ENCODE data around the gene MLF2. TPM values are rescaled to one million over a fixed set of nuclear protein-coding genes. Genes with fewer than 3 reads are reported as not detected.

The MLF2 gene
- total RNA-seq, 1 donor from 2014 or later, result 102 TPM

GRCh38 chr12:6782119-6782518 is 29.2 kb upstream of the MLF2 start:
- intact Hi-C loops (cut with micrococcal nuclease), result no loop called here
- ChIA-PET POLR2A (interaction anchor here (0.5 kb wide), 1 partner anchor 93 kb away, joined by 7 read pairs; the partner anchor contains the start of gene ZNF384), CTCF (interaction anchor here (0.9 kb wide), 1 partner anchor 11 kb away, joined by 4 read pairs; no protein-coding TSS in a partner anchor)
- Mint-ChIP-seq H3K27me3 (peaks cover 14% of the 10 kb centered on the region), H3K27ac (no peak overlapping the region), H3K9me3 (no peaks in the 10 kb centered on the region), H3K4me3 (no peak overlapping the region), H3K36me3 (ENCODE audit: low read depth) (no peaks in the 10 kb centered on the region), H3K4me1 (peaks cover 9% of the 10 kb centered on the region)
- no peak for DNase-seq
- TF ChIP-seq, protein P1, sequence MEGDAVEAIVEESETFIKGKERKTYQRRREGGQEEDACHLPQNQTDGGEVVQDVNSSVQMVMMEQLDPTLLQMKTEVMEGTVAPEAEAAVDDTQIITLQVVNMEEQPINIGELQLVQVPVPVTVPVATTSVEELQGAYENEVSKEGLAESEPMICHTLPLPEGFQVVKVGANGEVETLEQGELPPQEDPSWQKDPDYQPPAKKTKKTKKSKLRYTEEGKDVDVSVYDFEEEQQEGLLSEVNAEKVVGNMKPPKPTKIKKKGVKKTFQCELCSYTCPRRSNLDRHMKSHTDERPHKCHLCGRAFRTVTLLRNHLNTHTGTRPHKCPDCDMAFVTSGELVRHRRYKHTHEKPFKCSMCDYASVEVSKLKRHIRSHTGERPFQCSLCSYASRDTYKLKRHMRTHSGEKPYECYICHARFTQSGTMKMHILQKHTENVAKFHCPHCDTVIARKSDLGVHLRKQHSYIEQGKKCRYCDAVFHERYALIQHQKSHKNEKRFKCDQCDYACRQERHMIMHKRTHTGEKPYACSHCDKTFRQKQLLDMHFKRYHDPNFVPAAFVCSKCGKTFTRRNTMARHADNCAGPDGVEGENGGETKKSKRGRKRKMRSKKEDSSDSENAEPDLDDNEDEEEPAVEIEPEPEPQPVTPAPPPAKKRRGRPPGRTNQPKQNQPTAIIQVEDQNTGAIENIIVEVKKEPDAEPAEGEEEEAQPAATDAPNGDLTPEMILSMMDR (IDR thresholded peaks at IDR 0.05), result no peak
- ATAC-seq (ENCODE audit: low read depth), result no peak

GRCh38 chr12:6780573-6780972 is 27.6 kb upstream of the MLF2 start:
- no peak overlapping the region for H3K27ac Mint-ChIP-seq
- ATAC-seq (ENCODE audit: low read depth), result no peak

GRCh38 chr12:6779708-6780432 is 26.9 kb upstream of the MLF2 start:
- ChIA-PET POLR2A (interaction anchor here (1.8 kb wide), 1 partner anchor 27 kb away, joined by 13 read pairs; the partner anchor contains the start of gene MLF2), CTCF (interaction anchor here (1.1 to 4.9 kb wide), 6 partner anchors 13 to 216 kb away, joined by 3 to 44 read pairs (median 4); partner anchors contain the start of gene MLF2)
- DNase-seq (no peak), ATAC-seq (ENCODE audit: low read depth) (no peak)
- intact Hi-C loops (cut with micrococcal nuclease), result loop anchor here (1.0 to 2.0 kb wide), 8 partner anchors 14 to 226 kb away; partner anchors contain the start of genes MLF2, PTMS and ZNF384
- TF ChIP-seq, protein P1 (IDR thresholded peaks at IDR 0.05), result no peak
- Mint-ChIP-seq H3K4me3 (no peak overlapping the region), H3K4me1 (peaks cover 9% of the 10 kb centered on the region), H3K27me3 (peaks cover 34% of the 10 kb centered on the region), H3K36me3 (ENCODE audit: low read depth) (no peaks in the 10 kb centered on the region), H3K9me3 (no peaks in the 10 kb centered on the region), H3K27ac (no peak overlapping the region)

More at GRCh38 chr12:6780573-6780972, 27.6 kb upstream of the MLF2 start:
- CTCF ChIA-PET, result interaction anchor here (1.1 to 1.6 kb wide), 7 partner anchors 14 to 217 kb away, joined by 3 to 8 read pairs (median 4); partner anchors contain the start of gene MLF2
- H3K9me3 Mint-ChIP-seq, result no peaks in the 10 kb centered on the region
- H3K36me3 Mint-ChIP-seq (ENCODE audit: low read depth), result no peaks in the 10 kb centered on the region
- TF ChIP-seq, protein P1 (IDR thresholded peaks at IDR 0.05), result no peak
- intact Hi-C loops (cut with micrococcal nuclease), result no loop called here
- peaks cover 27% of the 10 kb centered on the region for H3K27me3 Mint-ChIP-seq
- peaks cover 9% of the 10 kb centered on the region for H3K4me1 Mint-ChIP-seq
- H3K4me3 Mint-ChIP-seq, result no peak overlapping the region
- DNase-seq, result no peak
- POLR2A ChIA-PET, result interaction anchor here (0.5 to 1.8 kb wide), 2 partner anchors 27 to 117 kb away, joined by 4 to 13 read pairs; partner anchors contain the start of gene MLF2

GRCh38 chr12:6778574-6779550 is 25.9 kb upstream of the MLF2 start:
- intact Hi-C loops (cut with micrococcal nuclease), result loop anchor here (1.0 to 2.0 kb wide), 8 partner anchors 13 to 225 kb away; partner anchors contain the start of genes MLF2, PTMS and ZNF384
- Mint-ChIP-seq H3K36me3 (ENCODE audit: low read depth) (no peaks in the 10 kb centered on the region), H3K4me1 (peaks cover 9% of the 10 kb centered on the region)

More at GRCh38 chr12:6778574-6779550, 25.9 kb upstream of the MLF2 start:
- peak overlapping the region; percentile 4 for H3K27ac Mint-ChIP-seq
- ChIA-PET POLR2A (interaction anchor here (0.5 to 1.1 kb wide), 5 partner anchors 12 to 173 kb away, joined by 3 to 9 read pairs (median 4); partner anchors contain the start of genes MLF2 and PTMS), CTCF (interaction anchor here (0.6 to 4.9 kb wide), 12 partner anchors 13 to 225 kb away, joined by 3 to 44 read pairs (median 4); partner anchors contain the start of genes LPAR5, MLF2 and PTMS)
- H3K9me3 Mint-ChIP-seq, result no peaks in the 10 kb centered on the region
- H3K27me3 Mint-ChIP-seq, result peaks cover 42% of the 10 kb centered on the region
- peak overlapping the region; percentile 74 for H3K4me3 Mint-ChIP-seq
- TF ChIP-seq, protein P1 (IDR thresholded peaks at IDR 0.05), result peak; percentile 68
- peak; percentile 77 for DNase-seq
- ATAC-seq (ENCODE audit: low read depth), result peak; percentile 98
